Neural progenitor cell (in vitro differentiated cells): ENCODE measurements around the gene JDP2. TPM values are rescaled to one million over a fixed set of nuclear protein-coding genes. Genes with fewer than 3 reads are reported as not detected.

Experiments
- DNase-seq: peaks from one replicate; pipeline ENCODE4 v3.0.0-alpha.2; 2016; ENCODE audit warnings: low spot score
- H2AFZ ChIP-seq: fragments of 200-600 bp; sonication (generic); replicated peaks from 2 replicates; pipeline ENCODE4 v1.6.1; 2016; ENCODE audit warnings: antibody characterized with exemption
- H3F3A ChIP-seq: fragments of 200-600 bp; sonication (generic); 2 replicates; pipeline ENCODE4 v1.6.1; 2016; ENCODE audit warnings: antibody characterized with exemption, low read depth
- H3K27ac ChIP-seq: fragments of 200-600 bp; sonication (generic); 2 replicates; pipeline ENCODE4 v1.5.1; 2016; ENCODE audit warnings: mild to moderate bottlenecking
- H3K27me3 ChIP-seq: fragments of 200-600 bp; sonication (generic); 2 replicates; pipeline ENCODE4 v1.6.1; 2016; ENCODE audit warnings: mild to moderate bottlenecking, moderate library complexity
- H3K36me3 ChIP-seq: fragments of 200-600 bp; sonication (generic); 2 replicates; pipeline ENCODE4 v1.5.1; 2016
- H3K4me1 ChIP-seq: fragments of 200-600 bp; sonication (generic); 2 replicates; pipeline ENCODE4 v1.6.1; 2016; ENCODE audit warnings: mixed run types
- H3K4me2 ChIP-seq: fragments of 200-600 bp; sonication (generic); 2 replicates; pipeline ENCODE4 v1.6.1; 2016
- H3K4me3 ChIP-seq: fragments of 200-600 bp; sonication (generic); 2 replicates; pipeline ENCODE4 v1.5.1; 2016
- H3K79me2 ChIP-seq: fragments of 200-600 bp; sonication (generic); 2 replicates; pipeline ENCODE4 v1.6.1; 2016; ENCODE audit warnings: low read depth
- H3K9ac ChIP-seq: fragments of 200-600 bp; sonication (generic); 2 replicates; pipeline ENCODE4 v1.6.1; 2016
- H3K9me3 ChIP-seq: fragments of 200-600 bp; sonication (generic); 2 replicates; pipeline ENCODE4 v1.5.1; 2016; ENCODE audit warnings: low read depth
- H4K20me1 ChIP-seq: fragments of 200-600 bp; sonication (generic); 2 replicates; pipeline ENCODE4 v1.6.1; 2016; ENCODE audit warnings: low read depth
- H3K27ac Mint-ChIP-seq: 3 replicates; pipeline ENCODE4 v1.8.0; 2021; ENCODE audit warnings: mixed read lengths
- H3K27me3 Mint-ChIP-seq: 2 replicates; pipeline ENCODE4 v1.8.0; 2022; ENCODE audit warnings: low read depth, mild to moderate bottlenecking, inconsistent platforms, moderate library complexity, mixed read lengths; ENCODE audit not compliant: insufficient read depth
- H3K36me3 Mint-ChIP-seq: 3 replicates; pipeline ENCODE4 v1.8.0; 2021; ENCODE audit warnings: mixed read lengths
- H3K4me1 Mint-ChIP-seq: 3 replicates; pipeline ENCODE4 v1.8.0; 2021; ENCODE audit warnings: mixed read lengths
- H3K4me3 Mint-ChIP-seq: 3 replicates; pipeline ENCODE4 v1.8.0; 2021; ENCODE audit warnings: mild to moderate bottlenecking, moderate library complexity, mixed read lengths
- H3K9me3 Mint-ChIP-seq: 3 replicates; pipeline ENCODE4 v1.8.0; 2020; ENCODE audit warnings: mixed read lengths
- EZH2 ChIP-seq: fragments of 200-600 bp; sonication (generic); IDR thresholded peaks from 2 replicates; pipeline ENCODE4 v1.6.1; 2017; ENCODE audit warnings: antibody characterized with exemption, mild to moderate bottlenecking, moderate library complexity
- EZH2phosphoT487 ChIP-seq: fragments of 200-600 bp; sonication (generic); IDR thresholded peaks from 2 replicates; pipeline ENCODE4 v1.6.1; 2017; ENCODE audit warnings: antibody characterized with exemption
- total RNA-seq: library from RNA; depleted of rRNA; stranded (reverse); fragments of >200 nt; gene quantifications from 2 replicates; pipeline ENCODE4 v1.2.3, GENCODE V29; 2015; ENCODE audit warnings: low replicate concordance
- TF ChIP-seq, protein P1 (sequence below): fragments of 200-600 bp; sonication (generic); IDR thresholded peaks from 2 replicates; pipeline ENCODE4 v1.5.1; 2017; ENCODE audit warnings: antibody characterized with exemption, mild to moderate bottlenecking

The JDP2 gene
- total RNA-seq, 1 donor from 2014 or later = 2.5 TPM

DNA sequence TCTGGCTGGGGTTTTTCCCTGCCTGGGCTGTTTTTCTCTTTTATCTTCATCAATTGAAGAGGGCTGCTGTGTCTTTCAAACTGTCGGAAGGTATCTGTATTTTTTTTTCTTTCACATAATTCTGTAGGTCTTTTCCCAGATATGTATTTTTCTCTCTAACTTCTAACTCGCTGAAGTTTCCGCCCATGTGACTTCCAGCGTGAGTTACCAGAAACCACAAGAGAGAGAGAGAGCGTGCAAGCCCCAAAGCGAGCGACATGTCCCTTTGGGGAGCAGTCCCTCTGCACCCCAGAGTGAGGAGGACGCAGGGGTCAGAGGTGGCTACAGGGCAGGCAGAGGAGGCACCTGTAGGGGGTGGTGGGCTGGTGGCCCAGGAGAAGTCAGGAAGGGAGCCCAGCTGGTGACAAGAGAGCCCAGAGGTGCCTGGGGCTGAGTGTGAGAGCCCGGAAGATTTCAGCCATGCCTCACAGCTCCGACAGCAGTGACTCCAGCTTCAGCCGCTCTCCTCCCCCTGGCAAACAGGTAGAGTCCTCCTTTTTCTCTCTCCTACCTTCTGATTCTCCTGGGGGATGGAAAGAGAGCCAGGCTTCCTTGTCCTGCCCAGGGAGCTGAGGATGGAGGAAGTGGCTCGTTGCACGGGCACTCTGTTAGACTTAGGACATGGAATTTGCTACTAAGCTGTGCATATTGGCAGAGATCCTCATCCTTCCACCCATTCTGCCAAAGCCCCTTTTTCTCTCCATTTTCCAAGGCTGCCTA lies 94.6 kb downstream of the JDP2 start, which contains the start of gene BATF:
Gene BATF (plus strand): TSS at position 246 of the 759 bp plus-strand sequence. CDS start 214 bp downstream, at position 460.
- Histone ChIP-seq H2AFZ (no peak within 1 kb of the TSS), H3K4me3 (no peak within 1 kb of the TSS), H3K9me3 (no peaks in the 10 kb centered on the region), H3K27me3 (no peaks in the 10 kb centered on the region), H3K4me1 (peaks cover 4% of the 10 kb centered on the region), H3K79me2 (no peaks in the 10 kb centered on the region), H3K4me2 (no peak within 1 kb of the TSS), H3K9ac (no peak within 1 kb of the TSS), H3F3A (no peaks in the 10 kb centered on the region), H3K36me3 (no peaks in the 10 kb centered on the region), H3K27ac (no peak within 1 kb of the TSS), H4K20me1 (no peaks in the 10 kb centered on the region)
- DNase-seq = no peak
- Mint-ChIP-seq H3K36me3 (no peaks in the 10 kb centered on the region), H3K9me3 (no peaks in the 10 kb centered on the region), H3K27ac (no peak within 1 kb of the TSS), H3K4me1 (peaks cover 16% of the 10 kb centered on the region), H3K27me3 (no peaks in the 10 kb centered on the region), H3K4me3 (no peak within 1 kb of the TSS)
- TF ChIP-seq EZH2 (no peak), EZH2phosphoT487 (no peak)
- TF ChIP-seq, protein P1, sequence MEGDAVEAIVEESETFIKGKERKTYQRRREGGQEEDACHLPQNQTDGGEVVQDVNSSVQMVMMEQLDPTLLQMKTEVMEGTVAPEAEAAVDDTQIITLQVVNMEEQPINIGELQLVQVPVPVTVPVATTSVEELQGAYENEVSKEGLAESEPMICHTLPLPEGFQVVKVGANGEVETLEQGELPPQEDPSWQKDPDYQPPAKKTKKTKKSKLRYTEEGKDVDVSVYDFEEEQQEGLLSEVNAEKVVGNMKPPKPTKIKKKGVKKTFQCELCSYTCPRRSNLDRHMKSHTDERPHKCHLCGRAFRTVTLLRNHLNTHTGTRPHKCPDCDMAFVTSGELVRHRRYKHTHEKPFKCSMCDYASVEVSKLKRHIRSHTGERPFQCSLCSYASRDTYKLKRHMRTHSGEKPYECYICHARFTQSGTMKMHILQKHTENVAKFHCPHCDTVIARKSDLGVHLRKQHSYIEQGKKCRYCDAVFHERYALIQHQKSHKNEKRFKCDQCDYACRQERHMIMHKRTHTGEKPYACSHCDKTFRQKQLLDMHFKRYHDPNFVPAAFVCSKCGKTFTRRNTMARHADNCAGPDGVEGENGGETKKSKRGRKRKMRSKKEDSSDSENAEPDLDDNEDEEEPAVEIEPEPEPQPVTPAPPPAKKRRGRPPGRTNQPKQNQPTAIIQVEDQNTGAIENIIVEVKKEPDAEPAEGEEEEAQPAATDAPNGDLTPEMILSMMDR = no peak

DNA sequence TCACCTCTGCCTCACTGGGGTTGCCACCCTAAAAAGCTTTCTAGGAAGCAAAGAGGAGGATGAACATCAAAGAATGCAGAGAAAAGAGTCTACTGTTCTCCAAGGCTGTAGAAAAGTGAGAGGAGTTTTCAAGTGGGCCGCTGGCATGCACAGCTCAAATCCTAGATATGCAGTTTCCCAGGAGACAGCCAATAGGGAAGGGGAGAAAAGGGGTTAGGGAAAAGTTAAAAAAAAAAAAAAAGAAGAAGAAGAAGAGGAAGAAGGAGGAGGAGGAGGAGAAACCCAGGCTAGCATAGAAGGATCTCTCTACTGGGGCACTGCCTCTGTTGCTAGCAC lies 95.1 kb downstream of the JDP2 start:
- H2AFZ ChIP-seq = no peak overlapping the region
- no peaks in the 10 kb centered on the region for H3K9me3 Mint-ChIP-seq

More for the DNA sequence above, 95.1 kb downstream of the JDP2 start:
- no peaks in the 10 kb centered on the region for H3K27me3 Mint-ChIP-seq
- peaks cover 16% of the 10 kb centered on the region for H3K4me1 Mint-ChIP-seq
- DNase-seq = no peak
- Histone ChIP-seq H4K20me1 (no peaks in the 10 kb centered on the region), H3K9me3 (no peaks in the 10 kb centered on the region), H3K9ac (no peak overlapping the region), H3F3A (no peaks in the 10 kb centered on the region), H3K4me3 (no peak overlapping the region), H3K4me1 (peaks cover 4% of the 10 kb centered on the region), H3K36me3 (no peaks in the 10 kb centered on the region), H3K27me3 (no peaks in the 10 kb centered on the region), H3K79me2 (no peaks in the 10 kb centered on the region), H3K27ac (no peak overlapping the region), H3K4me2 (no peak overlapping the region)
- no peak overlapping the region for H3K4me3 Mint-ChIP-seq
- H3K36me3 Mint-ChIP-seq = no peaks in the 10 kb centered on the region
- H3K27ac Mint-ChIP-seq = no peak overlapping the region
- no peak for TF ChIP-seq EZH2
- TF ChIP-seq, protein P1 = no peak
- TF ChIP-seq EZH2phosphoT487 = no peak

Other genes with a start within 250 kb of the JDP2 start
- gene FOS, start 149.2 kb upstream of the JDP2 start, total RNA-seq = 32.9 and 98.6 TPM in 2 replicates
- not detected in 2 replicates for gene BATF, start 94.4 kb downstream of the JDP2 start, total RNA-seq
- 1.7 and 2.8 TPM in 2 replicates for gene FLVCR2, start 150.6 kb downstream of the JDP2 start, total RNA-seq
- gene ERG28, start 232.9 kb downstream of the JDP2 start, total RNA-seq = 29.3 and 31.2 TPM in 2 replicates
- 27.1 and 61.4 TPM in 2 replicates for gene TTLL5, start 233.2 kb downstream of the JDP2 start, total RNA-seq